ENCODE results near the gene AKT1S1.

Gene AKT1S1

GRCh38 chr19:49906879-49907564 lies 29.9 kb upstream of the AKT1S1 start:
- TF ChIP-seq, protein P1, sequence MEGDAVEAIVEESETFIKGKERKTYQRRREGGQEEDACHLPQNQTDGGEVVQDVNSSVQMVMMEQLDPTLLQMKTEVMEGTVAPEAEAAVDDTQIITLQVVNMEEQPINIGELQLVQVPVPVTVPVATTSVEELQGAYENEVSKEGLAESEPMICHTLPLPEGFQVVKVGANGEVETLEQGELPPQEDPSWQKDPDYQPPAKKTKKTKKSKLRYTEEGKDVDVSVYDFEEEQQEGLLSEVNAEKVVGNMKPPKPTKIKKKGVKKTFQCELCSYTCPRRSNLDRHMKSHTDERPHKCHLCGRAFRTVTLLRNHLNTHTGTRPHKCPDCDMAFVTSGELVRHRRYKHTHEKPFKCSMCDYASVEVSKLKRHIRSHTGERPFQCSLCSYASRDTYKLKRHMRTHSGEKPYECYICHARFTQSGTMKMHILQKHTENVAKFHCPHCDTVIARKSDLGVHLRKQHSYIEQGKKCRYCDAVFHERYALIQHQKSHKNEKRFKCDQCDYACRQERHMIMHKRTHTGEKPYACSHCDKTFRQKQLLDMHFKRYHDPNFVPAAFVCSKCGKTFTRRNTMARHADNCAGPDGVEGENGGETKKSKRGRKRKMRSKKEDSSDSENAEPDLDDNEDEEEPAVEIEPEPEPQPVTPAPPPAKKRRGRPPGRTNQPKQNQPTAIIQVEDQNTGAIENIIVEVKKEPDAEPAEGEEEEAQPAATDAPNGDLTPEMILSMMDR (conservative IDR thresholded peaks at IDR 0.05; ENCODE audit: control insufficient read depth, insufficient read depth, low read depth, low read length): no peak
- H3K4me3 ChIP-seq (ENCODE audit: control insufficient read depth, low read depth, low read length): no peak overlapping the region
- no peak for DNase-seq (ENCODE audit: low read depth)

DNA sequence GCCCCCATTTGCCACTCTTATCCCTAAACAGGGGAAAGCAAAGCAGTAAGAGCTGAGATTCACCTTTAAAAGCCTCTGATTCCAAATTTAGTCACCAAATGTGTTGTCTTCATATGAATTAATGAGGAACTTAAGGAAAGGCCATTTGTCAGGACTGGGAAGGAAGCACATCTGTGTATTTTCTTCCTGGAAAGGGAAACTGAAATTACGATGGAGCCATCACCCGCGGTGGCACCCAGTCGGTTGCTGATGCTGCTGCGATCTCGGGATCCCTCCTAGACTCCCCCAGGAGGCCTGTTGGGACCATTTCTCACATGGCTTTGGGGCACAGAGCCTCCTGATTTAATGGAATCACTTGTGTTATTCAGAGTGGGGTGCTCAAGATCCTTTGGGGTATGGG lies 27.0 kb upstream of the AKT1S1 start:
- no peak for DNase-seq (ENCODE audit: low read depth)
- no peak overlapping the region for H3K4me3 ChIP-seq (ENCODE audit: control insufficient read depth, low read depth, low read length)
- TF ChIP-seq, protein P1 (conservative IDR thresholded peaks at IDR 0.05; ENCODE audit: control insufficient read depth, insufficient read depth, low read depth, low read length): no peak

- TF ChIP-seq, protein P1 (conservative IDR thresholded peaks at IDR 0.05; ENCODE audit: control insufficient read depth, insufficient read depth, low read depth, low read length): no peak
- no peak within 1 kb of the TSS for H3K4me3 ChIP-seq (ENCODE audit: control insufficient read depth, low read depth, low read length)
- DNase-seq (ENCODE audit: low read depth): no peak
Measured at GRCh38 chr19:49896863-49897621, 19.9 kb upstream of the AKT1S1 start, which contains the start of gene IL4I1. TSS of gene IL4I1 (minus strand) at chr19:49896887. CDS start at chr19:49896160, 727 bp downstream.

- no peak for DNase-seq (ENCODE audit: low read depth)
- TF ChIP-seq, protein P1 (conservative IDR thresholded peaks at IDR 0.05; ENCODE audit: control insufficient read depth, insufficient read depth, low read depth, low read length): no peak
- H3K4me3 ChIP-seq (ENCODE audit: control insufficient read depth, low read depth, low read length): no peak overlapping the region
Measured at GRCh38 chr19:49895566-49896297, 18.6 kb upstream of the AKT1S1 start.

GRCh38 chr19:49894879-49895565 lies 17.9 kb upstream of the AKT1S1 start:
- H3K4me3 ChIP-seq (ENCODE audit: control insufficient read depth, low read depth, low read length): no peak overlapping the region
- TF ChIP-seq, protein P1 (conservative IDR thresholded peaks at IDR 0.05; ENCODE audit: control insufficient read depth, insufficient read depth, low read depth, low read length): no peak
- DNase-seq (ENCODE audit: low read depth): no peak

DNA sequence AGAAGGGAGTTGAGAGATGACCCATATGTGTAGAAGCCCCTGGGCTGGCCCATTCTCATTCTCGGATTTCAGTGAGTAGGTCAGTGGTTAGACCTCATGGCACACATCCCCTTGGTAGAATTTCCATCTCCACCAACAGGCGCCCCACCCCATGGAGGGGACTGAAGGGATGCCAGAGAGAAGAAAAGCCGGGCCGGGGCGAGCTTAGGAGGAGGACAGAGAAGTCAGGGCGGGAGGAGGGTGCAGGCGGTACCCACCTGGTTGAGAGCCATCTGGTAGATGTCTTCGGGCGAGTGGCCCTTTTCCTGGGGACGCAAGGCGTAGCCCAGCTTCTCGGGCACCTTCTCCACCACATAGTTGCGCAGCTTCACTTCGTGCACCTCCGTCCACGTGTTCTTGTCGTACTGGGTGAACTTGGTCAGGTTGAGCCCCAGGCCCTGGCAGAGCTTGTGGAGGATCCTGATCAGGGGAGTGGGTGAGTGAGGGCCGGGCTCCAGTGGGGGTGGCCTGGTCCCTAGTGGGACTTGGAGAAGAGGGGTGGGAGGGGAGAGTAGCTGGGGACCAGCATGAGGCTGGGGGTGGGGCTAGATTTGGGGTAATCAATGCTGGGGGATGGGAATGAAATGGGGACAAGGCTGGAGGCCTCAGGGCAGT lies 17.0 kb upstream of the AKT1S1 start:
- TF ChIP-seq, protein P1 (conservative IDR thresholded peaks at IDR 0.05; ENCODE audit: control insufficient read depth, insufficient read depth, low read depth, low read length): no peak
- DNase-seq (ENCODE audit: low read depth): no peak
- no peak overlapping the region for H3K4me3 ChIP-seq (ENCODE audit: control insufficient read depth, low read depth, low read length)

All from fibroblast of mammary gland (primary cell).